ENCODE results near the gene LRRC59.

- TF ChIP-seq, protein P1, sequence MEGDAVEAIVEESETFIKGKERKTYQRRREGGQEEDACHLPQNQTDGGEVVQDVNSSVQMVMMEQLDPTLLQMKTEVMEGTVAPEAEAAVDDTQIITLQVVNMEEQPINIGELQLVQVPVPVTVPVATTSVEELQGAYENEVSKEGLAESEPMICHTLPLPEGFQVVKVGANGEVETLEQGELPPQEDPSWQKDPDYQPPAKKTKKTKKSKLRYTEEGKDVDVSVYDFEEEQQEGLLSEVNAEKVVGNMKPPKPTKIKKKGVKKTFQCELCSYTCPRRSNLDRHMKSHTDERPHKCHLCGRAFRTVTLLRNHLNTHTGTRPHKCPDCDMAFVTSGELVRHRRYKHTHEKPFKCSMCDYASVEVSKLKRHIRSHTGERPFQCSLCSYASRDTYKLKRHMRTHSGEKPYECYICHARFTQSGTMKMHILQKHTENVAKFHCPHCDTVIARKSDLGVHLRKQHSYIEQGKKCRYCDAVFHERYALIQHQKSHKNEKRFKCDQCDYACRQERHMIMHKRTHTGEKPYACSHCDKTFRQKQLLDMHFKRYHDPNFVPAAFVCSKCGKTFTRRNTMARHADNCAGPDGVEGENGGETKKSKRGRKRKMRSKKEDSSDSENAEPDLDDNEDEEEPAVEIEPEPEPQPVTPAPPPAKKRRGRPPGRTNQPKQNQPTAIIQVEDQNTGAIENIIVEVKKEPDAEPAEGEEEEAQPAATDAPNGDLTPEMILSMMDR (IDR thresholded peaks at IDR 0.05; ENCODE audit: insufficient read depth, low read length), result no peak
- TF ChIP-seq POLR2AphosphoS5 (IDR thresholded peaks at IDR 0.05; ENCODE audit: low read depth), result no peak
- no peak for TF ChIP-seq REST (IDR thresholded peaks at IDR 0.05; ENCODE audit: insufficient replicate concordance, low read depth)
These were observed 43.6 kb downstream of the LRRC59 start for GRCh38 chr17:50353600-50354195.

Data from HL-60 (cell line).